Measurements from ENCODE around the gene GIGYF1.
"Not testable (repeated sequence)": the region's sequence is repeated elsewhere in the genome, so short reads cannot be mapped to it uniquely, and the experiment has no call there.

The GIGYF1 gene

GRCh38 chr7:100694098-100694745, at the start of gene GIGYF1:
GIGYF1 (minus strand) TSS chr7:100694250; CDS start chr7:100688238, 6,012 bp downstream.
- DNase-seq = peak; percentile 71

GRCh38 chr7:100739934-100740333, 45.9 kb upstream of the GIGYF1 start:
- DNase-seq = no peak

- no peak for DNase-seq
Measured at GRCh38 chr7:100736671-100737070, 42.6 kb upstream of the GIGYF1 start.

GRCh38 chr7:100735730-100736129, 41.7 kb upstream of the GIGYF1 start:
- no peak for DNase-seq

GRCh38 chr7:100731937-100732636, 38.0 kb upstream of the GIGYF1 start:
- no peak for DNase-seq

GRCh38 chr7:100730136-100730800, 36.2 kb upstream of the GIGYF1 start:
- DNase-seq = no peak

- no peak for DNase-seq
Measured at GRCh38 chr7:100728196-100728595, 34.1 kb upstream of the GIGYF1 start.

- peak; percentile 91 for DNase-seq
Measured at GRCh38 chr7:100726996-100727761, 33.1 kb upstream of the GIGYF1 start.

GRCh38 chr7:100724364-100724763, 30.3 kb upstream of the GIGYF1 start:
- DNase-seq = not testable (repeated sequence)

- no peak for DNase-seq
Measured at GRCh38 chr7:100723732-100724275, 29.8 kb upstream of the GIGYF1 start.

- no peak for DNase-seq
Measured at GRCh38 chr7:100722480-100723212, 28.6 kb upstream of the GIGYF1 start.

- DNase-seq = no peak
Measured at GRCh38 chr7:100721505-100721812, 27.4 kb upstream of the GIGYF1 start.

- no peak for DNase-seq
Measured at GRCh38 chr7:100720671-100721504, 26.8 kb upstream of the GIGYF1 start.

GRCh38 chr7:100720279-100720670, 26.2 kb upstream of the GIGYF1 start, which contains the start of gene EPO:
EPO (plus strand) TSS chr7:100720468; CDS start chr7:100720981, 513 bp downstream.
- DNase-seq = no peak

- peak; percentile 41 for DNase-seq
Measured at GRCh38 chr7:100719523-100720278, 25.7 kb upstream of the GIGYF1 start.

GRCh38 chr7:100717073-100717472, 23.0 kb upstream of the GIGYF1 start:
- not testable (repeated sequence) for DNase-seq

- DNase-seq = no peak
Measured at GRCh38 chr7:100714725-100715124, 20.7 kb upstream of the GIGYF1 start.

- DNase-seq = no peak
Measured at GRCh38 chr7:100711369-100711768, 17.3 kb upstream of the GIGYF1 start.

- no peak for DNase-seq
Measured at GRCh38 chr7:100710452-100710851, 16.4 kb upstream of the GIGYF1 start.

GRCh38 chr7:100708395-100708794, 14.3 kb upstream of the GIGYF1 start:
- no peak for DNase-seq
